HG02588 (cell line): ENCODE data around the gene NR1H3.
"Not testable (repeated sequence)": the region's sequence is repeated elsewhere in the genome, so short reads cannot be mapped to it uniquely, and the experiment has no call there.

Experiments used
- ATAC-seq: cut with Tn5 transposase; IDR thresholded peaks from one replicate; pipeline ENCODE4 v1.9.1; 2021; ENCODE audit warnings: mild to moderate bottlenecking, moderate library complexity; ENCODE audit not compliant: unreplicated experiment

The NR1H3 gene

DNA sequence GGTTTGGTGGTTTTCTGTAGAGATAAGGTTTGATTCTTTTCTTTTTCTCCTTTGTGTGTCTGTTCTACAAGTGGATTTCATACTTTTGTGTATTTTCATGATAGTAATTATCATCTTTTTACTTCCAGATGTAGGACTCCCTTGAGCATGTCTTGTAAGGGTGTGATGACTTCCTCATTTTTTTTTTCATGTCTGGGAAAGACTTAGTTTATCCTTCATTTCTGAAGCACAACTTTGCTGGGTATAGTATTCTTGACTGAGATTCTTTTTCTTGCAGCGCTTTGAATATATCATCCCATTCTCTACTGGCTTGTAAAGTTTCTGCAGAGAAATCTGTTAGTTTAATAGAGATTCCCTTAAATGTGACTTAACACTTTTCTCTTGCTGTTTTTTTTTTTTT is 45.1 kb downstream of the NR1H3 start:
- no peak for ATAC-seq

GRCh38 chr11:47305734-47306483 is 48.1 kb downstream of the NR1H3 start:
- no peak for ATAC-seq

DNA sequence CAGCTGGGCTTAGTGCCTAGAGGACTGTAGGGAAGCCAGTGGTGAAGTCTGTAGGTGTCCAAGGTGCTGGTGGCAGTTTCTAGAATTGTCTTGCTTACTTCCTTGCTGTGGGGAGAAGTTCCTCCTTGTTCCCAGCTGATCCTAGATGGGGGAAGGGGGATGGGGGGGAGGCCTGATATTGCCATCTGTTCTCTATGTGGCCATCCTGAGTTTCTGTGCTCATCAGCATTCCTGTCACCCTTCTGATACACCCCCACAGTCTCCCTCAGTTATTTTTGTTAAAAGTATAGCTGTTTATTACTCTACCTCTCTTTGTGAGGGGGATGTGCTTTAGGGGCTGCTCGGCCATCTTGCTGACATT is 48.7 kb downstream of the NR1H3 start:
- no peak for ATAC-seq

DNA sequence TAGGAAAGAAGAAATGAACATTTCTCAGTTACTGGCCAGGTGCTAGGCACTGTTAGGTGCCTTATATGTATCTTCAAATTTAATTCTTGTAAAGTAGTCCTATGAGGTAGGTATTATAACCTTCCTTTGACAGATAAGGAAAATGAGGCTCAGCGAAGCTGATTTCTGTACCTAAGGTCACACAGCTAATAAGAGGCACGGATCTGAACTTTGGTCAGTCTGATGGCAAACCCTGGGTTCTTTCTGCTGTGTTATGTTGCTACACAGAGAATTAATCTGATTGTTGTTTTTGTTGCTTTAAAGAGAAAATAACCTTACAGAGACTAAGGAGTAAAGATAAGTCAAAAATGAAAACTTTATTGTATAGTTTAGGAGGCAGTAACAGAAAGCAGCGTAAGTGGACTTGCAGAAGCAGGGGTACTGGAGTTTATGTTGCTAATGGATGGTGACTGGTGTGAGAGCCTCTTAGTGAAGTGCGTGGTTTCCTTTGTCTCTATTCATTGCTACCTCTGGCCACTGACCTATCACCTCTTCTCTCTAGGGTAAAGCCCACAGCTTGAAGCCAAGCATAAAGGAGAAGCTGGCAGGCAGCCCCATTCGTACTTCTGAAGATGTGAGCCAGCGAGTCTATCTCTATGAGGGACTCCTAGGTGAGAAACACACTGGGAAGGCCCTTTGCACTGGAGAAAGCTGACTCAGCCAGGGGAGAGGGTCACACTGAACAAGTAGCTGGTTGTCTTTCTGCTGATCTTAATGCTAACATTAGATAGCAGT is 50.4 kb downstream of the NR1H3 start:
- no peak for ATAC-seq

- ATAC-seq = no peak
Observed at GRCh38 chr11:47314992-47315391, 57.2 kb downstream of the NR1H3 start.

GRCh38 chr11:47316501-47316900 is 58.7 kb downstream of the NR1H3 start:
- ATAC-seq = not testable (repeated sequence)

DNA sequence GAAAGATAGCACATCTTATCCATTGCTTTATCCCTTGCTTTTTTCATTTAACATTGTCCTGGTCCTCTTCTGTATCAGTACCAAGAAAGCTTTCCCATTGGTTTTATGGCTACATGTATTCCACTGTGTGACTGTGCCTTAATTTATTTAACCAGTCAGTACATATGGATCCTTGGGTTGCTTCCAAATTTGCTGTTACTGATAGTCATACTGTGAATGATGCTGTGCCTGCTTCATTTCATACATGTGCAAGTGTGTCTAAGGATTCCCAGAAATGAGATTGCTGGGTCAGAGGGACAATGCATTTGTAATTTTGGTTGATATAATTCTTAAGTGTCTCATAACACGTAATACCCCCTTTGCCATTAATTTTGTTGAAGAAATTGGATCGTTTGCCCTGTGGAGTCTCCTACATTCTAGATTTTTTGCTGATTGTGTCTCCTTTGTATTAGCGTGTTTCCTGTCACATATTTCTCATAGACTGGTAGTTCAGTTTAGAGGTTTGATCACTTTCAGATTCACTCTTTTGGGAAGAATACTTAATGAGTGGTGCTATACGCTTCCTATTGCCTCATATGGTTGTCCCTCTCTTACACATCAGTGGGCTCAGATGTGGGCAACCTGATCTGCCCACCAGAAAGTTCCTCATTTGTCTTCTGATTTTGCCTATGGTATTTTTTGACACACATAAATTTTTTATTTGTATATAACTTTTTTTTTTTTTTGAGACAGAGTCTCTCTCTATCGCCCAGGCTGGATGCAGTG is 59.5 kb downstream of the NR1H3 start:
- no peak for ATAC-seq

DNA sequence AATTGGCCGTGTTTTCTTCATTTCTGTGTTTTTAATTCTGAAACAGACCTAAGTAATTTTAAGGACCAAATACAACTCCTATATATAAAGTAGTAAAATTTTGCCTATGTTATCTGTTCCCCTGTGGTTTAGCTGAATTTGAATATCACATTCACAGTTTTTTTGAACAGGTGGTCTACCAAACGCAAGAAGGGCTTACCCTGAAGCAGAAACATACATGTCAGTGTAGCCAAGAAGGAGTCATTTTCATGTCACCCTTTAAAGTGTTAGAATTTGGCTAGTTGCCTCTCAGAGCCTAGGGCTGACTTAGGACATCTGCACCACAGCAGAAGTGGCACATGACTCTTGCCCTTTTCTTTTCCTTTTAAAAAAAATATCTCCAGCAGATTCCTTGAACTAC is 60.4 kb downstream of the NR1H3 start:
- ATAC-seq = no peak
